Esophagus (tissue), 2 donors: ENCODE data around the gene ERBB4. TPM values are rescaled to one million over a fixed set of nuclear protein-coding genes. Genes with fewer than 3 reads are reported as not detected.

Experiments
- H3K27ac ChIP-seq, 2 donors: one replicate each; pipeline ENCODE4 v1.5.1; 2013; ENCODE audit warnings: low read depth in 2 of 2, mild to moderate bottlenecking in 2 of 2, inconsistent platforms in 1 of 2, low read length in 1 of 2, moderate library complexity in 1 of 2
- H3K27me3 ChIP-seq, 2 donors: one replicate each; pipeline ENCODE4 v1.6.1; 2013; ENCODE audit warnings: low read length in 2 of 2, control low read depth in 1 of 2, mild to moderate bottlenecking in 1 of 2; ENCODE audit not compliant: insufficient read depth in 2 of 2, control insufficient read depth in 1 of 2
- H3K36me3 ChIP-seq, 2 donors: one replicate each; pipeline ENCODE4 v1.6.1; 2013; ENCODE audit warnings: low read length in 1 of 2; ENCODE audit not compliant: control insufficient read depth in 2 of 2, insufficient read depth in 2 of 2
- H3K4me1 ChIP-seq, 2 donors: one replicate each; pipeline ENCODE4 v1.6.1; 2013; ENCODE audit warnings: low read length in 1 of 2; ENCODE audit not compliant: control insufficient read depth in 2 of 2, insufficient read depth in 2 of 2
- H3K4me3 ChIP-seq, 2 donors: one replicate each; pipeline ENCODE4 v1.5.1; 2013; ENCODE audit warnings: low read length in 2 of 2, mild to moderate bottlenecking in 2 of 2, low read depth in 1 of 2, moderate library complexity in 1 of 2
- H3K9me3 ChIP-seq, 2 donors: one replicate each; pipeline ENCODE4 v1.6.1; 2013; ENCODE audit warnings: mild to moderate bottlenecking in 2 of 2, low read depth in 1 of 2, low read length in 1 of 2, moderate library complexity in 1 of 2; ENCODE audit not compliant: control insufficient read depth in 2 of 2, insufficient read depth in 1 of 2
- WGBS, 2 donors: extraction: QIAGEN DNeasy Blood & Tissue Kit; methylation state at CpG; one replicate each; pipeline ENCODE4 v1.1.7; 2013; 5-methylcytosine and 5-hydroxymethylcytosine counted together
- polyA plus RNA-seq, 2 donors: library from polyadenylated mRNA; stranded (reverse); fragments of 200-250 nt; gene quantifications; one replicate each; pipeline ENCODE4 v1.2.3, GENCODE V29; 2013
- donor health status: healthy with polysubstance abuse.
- donor health status: Bipolar disorder and iron deficiency.

Gene ERBB4
- polyA plus RNA-seq, 2 donors, result under 0.01 to 0.06 TPM

DNA sequence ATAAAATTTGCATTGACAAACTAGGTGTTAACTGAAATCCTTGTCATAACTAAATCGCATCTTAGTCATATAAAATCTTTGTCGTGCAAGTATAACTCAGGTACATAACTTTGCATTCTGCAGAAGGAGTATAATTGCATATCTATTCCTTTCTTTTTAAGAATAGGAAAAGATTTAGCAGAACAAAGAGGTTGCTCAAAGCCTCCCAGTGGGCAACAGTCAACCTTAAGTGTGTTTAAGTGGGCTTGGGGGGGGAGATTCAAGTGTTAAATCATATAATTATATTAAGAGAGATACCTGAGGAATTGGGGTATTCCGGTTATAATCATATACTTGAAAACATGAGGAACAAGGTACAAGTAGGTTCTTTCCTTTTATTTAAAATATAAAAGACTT lies 1068.9 kb downstream of the ERBB4 start:
- 72 to 75% methylated on average over 3 of the region's 3 CpGs for WGBS, 2 donors
- Histone ChIP-seq H3K9me3 (no peaks in the 10 kb centered on the region), H3K27me3 (no peaks in the 10 kb centered on the region), H3K27ac (no peak overlapping the region), H3K4me1 (no peaks in the 10 kb centered on the region), H3K4me3 (no peak overlapping the region), H3K36me3 (no peaks in the 10 kb centered on the region)

DNA sequence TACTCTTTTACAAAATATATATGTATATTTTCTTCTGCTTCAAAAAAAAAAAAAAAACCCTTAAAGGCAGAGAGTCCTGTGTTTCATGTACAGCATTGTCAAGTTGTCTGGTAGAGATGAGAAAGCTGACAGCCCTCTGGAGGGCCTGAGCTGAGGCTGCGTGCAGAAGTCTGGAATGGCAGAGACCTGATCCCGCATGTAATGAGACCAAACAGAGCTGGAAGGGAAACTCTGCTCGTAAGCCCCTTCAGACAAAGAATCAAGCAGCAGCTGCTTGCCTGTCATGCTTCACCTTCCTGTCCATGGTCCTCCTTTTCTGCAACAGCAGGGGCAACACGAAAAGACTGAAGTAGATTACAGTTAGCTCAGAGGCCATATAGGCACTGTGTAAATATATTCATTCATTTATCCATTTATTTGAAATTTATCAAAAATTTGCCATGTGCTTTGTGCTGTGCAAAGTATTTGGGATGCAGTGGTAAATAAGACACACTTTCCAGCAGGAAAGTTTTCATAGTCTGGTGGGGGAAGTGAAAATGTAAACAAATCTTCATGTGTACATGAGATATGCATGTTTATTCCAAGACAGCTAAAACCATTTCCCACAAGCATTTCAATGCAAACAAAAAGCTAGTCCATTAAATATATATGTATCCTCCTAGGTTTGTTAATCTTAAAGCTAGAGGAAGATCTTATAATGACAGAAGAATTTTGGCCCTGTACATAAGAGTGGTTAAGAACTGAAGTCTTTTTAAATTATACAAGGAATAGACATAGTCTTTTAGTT lies 1069.5 kb downstream of the ERBB4 start:
- Histone ChIP-seq H3K27ac (no peak overlapping the region), H3K4me1 (no peaks in the 10 kb centered on the region), H3K27me3 (no peaks in the 10 kb centered on the region), H3K9me3 (no peaks in the 10 kb centered on the region), H3K36me3 (no peaks in the 10 kb centered on the region), H3K4me3 (no peak overlapping the region)
- 51 to 53% methylated on average over 4 of the region's 4 CpGs for WGBS, 2 donors

DNA sequence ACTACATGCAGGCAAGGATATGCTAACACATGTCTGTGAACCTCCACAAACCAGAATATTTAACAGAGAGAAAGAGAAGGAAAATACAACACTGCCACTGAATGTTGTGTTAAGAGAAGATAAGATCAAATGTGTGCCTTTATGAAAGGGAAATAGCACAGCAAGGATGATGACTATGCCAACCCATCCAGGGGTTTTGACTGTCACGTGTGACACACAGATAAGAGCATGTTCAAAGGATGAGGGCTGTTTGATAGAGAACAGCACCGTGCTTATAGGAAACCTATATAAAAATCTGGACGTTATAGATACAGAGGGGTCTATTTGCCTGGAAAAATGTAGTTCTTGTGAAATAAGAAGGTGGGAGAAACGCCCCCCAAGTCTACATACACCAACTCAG lies 1070.4 kb downstream of the ERBB4 start:
- no peaks in the 10 kb centered on the region for H3K9me3 ChIP-seq
- H3K36me3 ChIP-seq, result no peaks in the 10 kb centered on the region
- 52 to 57% methylated on average over 4 of the region's 4 CpGs for WGBS, 2 donors
- no peak overlapping the region for H3K27ac ChIP-seq
- no peaks in the 10 kb centered on the region for H3K27me3 ChIP-seq
- no peaks in the 10 kb centered on the region for H3K4me1 ChIP-seq
- H3K4me3 ChIP-seq, result no peak overlapping the region

DNA sequence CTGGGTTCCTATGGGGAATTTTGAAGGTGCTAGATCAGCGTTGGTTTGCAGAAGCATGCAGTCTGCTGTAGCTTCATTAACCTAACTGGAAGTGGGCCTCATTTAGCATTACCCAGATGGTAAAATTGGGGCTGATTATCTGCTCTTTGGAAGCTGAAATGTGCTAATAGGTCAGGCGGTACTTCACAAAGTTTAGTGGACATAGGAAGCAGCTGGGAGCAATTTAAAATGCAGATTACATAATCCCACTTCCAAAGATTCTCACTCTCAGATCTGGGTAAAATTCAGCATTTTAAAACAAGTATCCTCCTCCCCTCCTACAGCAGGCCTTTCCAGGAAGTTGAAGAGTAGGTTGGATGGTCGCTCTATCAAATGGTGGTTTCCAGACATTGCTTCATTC lies 1075.2 kb downstream of the ERBB4 start:
- Histone ChIP-seq H3K4me1 (no peaks in the 10 kb centered on the region), H3K9me3 (no peaks in the 10 kb centered on the region), H3K36me3 (no peaks in the 10 kb centered on the region), H3K27ac (no peak overlapping the region), H3K27me3 (no peaks in the 10 kb centered on the region), H3K4me3 (no peak overlapping the region)
- WGBS, 2 donors, result 69% methylated on average over 3 of the region's 3 CpGs

DNA sequence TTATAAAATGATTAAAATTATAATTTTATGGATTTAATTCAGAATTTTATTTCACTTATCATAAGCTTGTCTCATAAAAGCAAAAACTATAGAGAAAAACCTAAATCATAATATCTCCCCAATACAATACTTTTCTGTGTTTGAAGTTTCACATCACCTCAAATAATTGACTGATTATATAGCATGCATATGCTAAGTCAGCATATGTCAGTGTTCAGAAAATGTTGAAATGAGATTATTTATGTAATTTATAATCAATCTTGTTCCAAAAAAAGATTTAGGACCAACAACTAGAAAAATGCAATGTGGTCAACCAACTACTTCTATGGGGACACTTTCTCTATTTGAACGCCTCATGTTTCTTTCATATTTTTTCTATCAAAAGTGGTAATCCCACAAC lies 1079.6 kb downstream of the ERBB4 start:
- Histone ChIP-seq H3K36me3 (no peaks in the 10 kb centered on the region), H3K27ac (no peak overlapping the region), H3K9me3 (no peaks in the 10 kb centered on the region), H3K4me3 (no peak overlapping the region), H3K4me1 (no peaks in the 10 kb centered on the region), H3K27me3 (no peaks in the 10 kb centered on the region)
- 90 to 98% methylated on average over 1 of the region's 1 CpG for WGBS, 2 donors

DNA sequence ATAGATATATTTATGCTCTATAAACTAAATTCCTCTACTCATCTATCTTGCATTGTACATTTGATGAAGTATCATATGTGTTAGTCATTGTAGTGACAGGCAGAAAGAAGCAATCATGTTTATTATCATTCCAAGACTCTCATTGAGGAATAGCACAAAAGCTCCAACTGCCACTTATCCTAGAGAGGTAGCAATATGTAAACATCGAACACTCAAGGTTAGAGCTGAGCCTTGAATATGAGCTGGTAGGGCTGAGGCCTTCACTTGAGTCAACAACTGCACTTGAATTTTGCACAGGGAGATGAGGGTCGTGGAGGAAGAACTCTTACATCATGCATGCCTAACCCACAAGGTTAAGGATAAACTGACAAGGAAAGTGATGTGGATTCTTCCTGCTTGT lies 1081.3 kb downstream of the ERBB4 start:
- 45 to 58% methylated on average over 2 of the region's 2 CpGs for WGBS, 2 donors
- Histone ChIP-seq H3K36me3 (no peaks in the 10 kb centered on the region), H3K4me3 (no peak overlapping the region), H3K27me3 (no peaks in the 10 kb centered on the region), H3K9me3 (no peaks in the 10 kb centered on the region), H3K27ac (no peak overlapping the region), H3K4me1 (no peaks in the 10 kb centered on the region)

DNA sequence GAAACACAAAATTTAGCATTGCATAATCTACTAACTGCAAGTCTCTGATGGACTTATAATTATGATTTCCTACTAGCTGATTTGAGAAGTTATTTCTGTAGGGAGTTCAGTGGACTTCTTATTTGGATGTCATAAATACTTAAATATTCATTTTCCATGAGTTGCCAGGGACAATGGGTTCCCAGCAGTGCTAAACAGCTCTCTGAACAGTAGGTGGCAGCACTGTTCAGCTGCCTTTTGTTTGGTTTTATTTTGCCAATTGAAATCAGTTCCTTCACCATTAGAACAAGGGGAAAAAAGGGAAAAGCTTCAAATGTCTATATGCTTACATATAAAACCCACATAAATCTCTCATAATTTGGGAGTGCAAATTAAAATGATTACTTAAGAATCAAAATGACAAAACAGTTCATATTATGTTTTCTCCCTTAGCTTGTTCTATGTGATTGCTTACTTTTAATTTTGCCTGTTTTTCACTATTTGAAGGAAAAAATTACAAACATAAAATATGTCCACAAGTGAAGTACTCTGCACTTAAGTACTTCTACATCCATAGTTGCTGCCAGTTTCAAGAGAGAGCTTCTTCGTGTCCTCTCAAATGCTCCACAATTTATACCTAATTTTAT lies 1083.3 kb downstream of the ERBB4 start:
- Histone ChIP-seq H3K9me3 (no peaks in the 10 kb centered on the region), H3K27ac (no peak overlapping the region), H3K36me3 (no peaks in the 10 kb centered on the region), H3K4me1 (no peaks in the 10 kb centered on the region), H3K4me3 (no peak overlapping the region), H3K27me3 (no peaks in the 10 kb centered on the region)
- WGBS, 2 donors, result 86 to 96% methylated on average over 1 of the region's 1 CpG

DNA sequence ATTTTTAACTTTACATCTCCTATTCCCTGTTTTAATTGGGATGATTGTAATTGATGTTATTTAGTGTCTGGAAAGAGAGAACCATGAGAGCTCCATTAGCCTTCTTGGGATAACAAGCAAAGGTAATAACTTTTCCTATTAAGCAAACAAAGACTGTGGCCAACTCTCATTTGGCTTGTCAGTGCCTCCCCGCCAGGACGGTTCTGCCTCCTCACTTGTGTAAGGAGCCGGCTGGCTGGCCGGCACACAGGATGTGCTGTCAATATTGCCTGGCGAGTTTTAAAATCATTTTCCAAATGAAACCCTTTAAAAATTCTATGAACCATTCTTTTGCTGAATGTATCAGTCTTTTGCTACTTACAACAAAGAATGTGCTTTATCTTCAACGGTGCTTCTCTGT lies 1083.9 kb downstream of the ERBB4 start:
- no peaks in the 10 kb centered on the region for H3K36me3 ChIP-seq
- H3K27ac ChIP-seq, result no peak overlapping the region
- no peaks in the 10 kb centered on the region for H3K27me3 ChIP-seq
- WGBS, 2 donors, result 22 to 30% methylated on average over 6 of the region's 6 CpGs
- no peaks in the 10 kb centered on the region for H3K9me3 ChIP-seq
- H3K4me3 ChIP-seq, result no peak overlapping the region
- no peaks in the 10 kb centered on the region for H3K4me1 ChIP-seq

DNA sequence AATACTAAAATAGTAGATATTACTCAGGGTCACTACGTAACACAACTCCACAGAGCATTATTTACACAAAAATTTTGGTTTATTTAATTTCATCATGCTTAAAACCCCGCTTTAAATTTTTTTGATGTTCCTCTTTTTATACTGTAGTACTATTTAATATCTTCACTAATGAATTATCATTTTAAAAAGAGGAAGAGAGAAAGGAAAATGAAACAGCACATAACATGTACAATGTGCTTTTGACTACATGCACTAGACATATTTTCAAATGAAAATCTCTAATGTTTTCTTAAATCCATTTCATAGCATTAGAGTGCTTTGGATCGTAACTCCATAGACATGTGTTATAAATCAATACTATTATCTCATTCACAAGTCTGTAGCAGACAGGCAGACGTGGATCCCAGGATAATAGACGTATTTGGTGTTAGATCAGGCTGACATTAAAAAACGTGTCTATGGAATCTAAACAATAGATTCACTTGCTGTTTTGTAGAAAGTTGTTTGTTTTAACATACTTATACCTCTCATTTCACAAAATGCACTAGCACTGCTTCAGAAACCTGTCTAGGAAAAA lies 1085.2 kb downstream of the ERBB4 start:
- WGBS, 2 donors, result 48 to 59% methylated on average over 6 of the region's 6 CpGs
- H3K4me1 ChIP-seq, result no peaks in the 10 kb centered on the region

DNA sequence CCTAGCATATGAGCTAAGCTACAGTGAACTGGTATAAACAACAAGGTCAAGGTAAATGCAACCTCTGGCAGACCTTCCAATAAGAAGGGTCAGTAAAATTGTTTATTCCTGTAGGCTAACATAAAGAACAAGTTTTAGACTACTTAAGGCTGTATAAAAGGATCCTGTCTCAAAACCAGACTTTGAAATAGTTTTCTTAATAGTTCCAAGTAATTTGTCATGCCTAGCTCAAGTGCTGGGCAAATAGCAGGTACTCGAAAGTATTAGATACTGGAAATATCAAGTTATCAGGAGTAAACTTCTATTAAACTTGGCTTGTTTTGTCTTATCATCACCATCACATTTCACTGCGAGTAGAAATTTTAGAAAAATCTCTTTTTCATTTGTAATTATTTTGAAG lies 1087.0 kb downstream of the ERBB4 start:
- no peaks in the 10 kb centered on the region for H3K36me3 ChIP-seq
- no peak overlapping the region for H3K4me3 ChIP-seq
- H3K9me3 ChIP-seq, result no peaks in the 10 kb centered on the region
- H3K4me1 ChIP-seq, result no peaks in the 10 kb centered on the region
- no peaks in the 10 kb centered on the region for H3K27me3 ChIP-seq
- no peak overlapping the region for H3K27ac ChIP-seq
- WGBS, 2 donors, result 79 to 86% methylated on average over 2 of the region's 2 CpGs

More for the DNA sequence above, 1085.2 kb downstream of the ERBB4 start:
- no peaks in the 10 kb centered on the region for H3K36me3 ChIP-seq
- H3K27ac ChIP-seq, result no peak overlapping the region
- no peak overlapping the region for H3K4me3 ChIP-seq
- no peaks in the 10 kb centered on the region for H3K9me3 ChIP-seq
- no peaks in the 10 kb centered on the region for H3K27me3 ChIP-seq
